ENCODE data around the gene ATAD2B. TPM values are rescaled to one million over a fixed set of nuclear protein-coding genes. Genes with fewer than 3 reads are reported as not detected.

Gene ATAD2B
- total RNA-seq, 1 experiment from 2014 or later, result 19.7 TPM

DNA sequence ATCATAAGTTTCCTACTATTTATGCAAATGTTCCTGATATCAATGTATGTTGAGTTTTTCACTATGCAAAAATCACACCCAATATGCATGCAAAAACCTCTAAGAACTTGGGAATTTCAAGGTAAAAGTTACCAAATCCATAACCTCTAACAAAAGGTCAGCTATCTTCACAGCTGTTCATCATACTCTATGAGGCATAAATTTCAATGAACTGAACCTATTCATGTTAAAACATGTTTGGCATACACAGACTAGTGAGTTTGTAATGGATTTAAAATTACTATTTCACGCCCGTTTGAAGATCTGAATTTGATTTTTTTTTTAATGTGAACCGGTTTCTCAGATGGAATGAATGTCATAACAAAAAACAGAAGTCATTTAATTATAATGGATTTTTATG is 100.2 kb downstream of the ATAD2B start:
- BruUV-seq (replicated peaks), result no TSS peak
- TF ChIP-seq, protein P1, sequence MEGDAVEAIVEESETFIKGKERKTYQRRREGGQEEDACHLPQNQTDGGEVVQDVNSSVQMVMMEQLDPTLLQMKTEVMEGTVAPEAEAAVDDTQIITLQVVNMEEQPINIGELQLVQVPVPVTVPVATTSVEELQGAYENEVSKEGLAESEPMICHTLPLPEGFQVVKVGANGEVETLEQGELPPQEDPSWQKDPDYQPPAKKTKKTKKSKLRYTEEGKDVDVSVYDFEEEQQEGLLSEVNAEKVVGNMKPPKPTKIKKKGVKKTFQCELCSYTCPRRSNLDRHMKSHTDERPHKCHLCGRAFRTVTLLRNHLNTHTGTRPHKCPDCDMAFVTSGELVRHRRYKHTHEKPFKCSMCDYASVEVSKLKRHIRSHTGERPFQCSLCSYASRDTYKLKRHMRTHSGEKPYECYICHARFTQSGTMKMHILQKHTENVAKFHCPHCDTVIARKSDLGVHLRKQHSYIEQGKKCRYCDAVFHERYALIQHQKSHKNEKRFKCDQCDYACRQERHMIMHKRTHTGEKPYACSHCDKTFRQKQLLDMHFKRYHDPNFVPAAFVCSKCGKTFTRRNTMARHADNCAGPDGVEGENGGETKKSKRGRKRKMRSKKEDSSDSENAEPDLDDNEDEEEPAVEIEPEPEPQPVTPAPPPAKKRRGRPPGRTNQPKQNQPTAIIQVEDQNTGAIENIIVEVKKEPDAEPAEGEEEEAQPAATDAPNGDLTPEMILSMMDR (IDR thresholded peaks at IDR 0.05; ENCODE audit: unreplicated experiment), result no peak
- no peaks in the 10 kb centered on the region for H3K9me3 Mint-ChIP-seq (ENCODE audit: unreplicated experiment)
- H3K27ac Mint-ChIP-seq (ENCODE audit: low read depth, unreplicated experiment), result peak overlapping the region; percentile 82
- no peaks in the 10 kb centered on the region for H3K27me3 Mint-ChIP-seq (ENCODE audit: insufficient read depth, unreplicated experiment)
- ChIA-PET POLR2A (interaction anchor here (0.6 to 6.2 kb wide), 11 partner anchors 10 to 543 kb away, joined by 3 to 69 read pairs (median 4); partner anchors contain the start of genes ATAD2B, SF3B6 and TP53I3), CTCF (interaction anchor here (0.6 to 3.5 kb wide), 4 partner anchors 75 to 260 kb away, joined by 3 to 30 read pairs (median 10); partner anchors contain the start of genes ATAD2B and TP53I3)
- peaks cover 10% of the 10 kb centered on the region for H3K36me3 Mint-ChIP-seq (ENCODE audit: insufficient read depth, unreplicated experiment)
- H3K4me1 Mint-ChIP-seq (ENCODE audit: insufficient read depth, unreplicated experiment), result peaks cover 27% of the 10 kb centered on the region
- intact Hi-C loops (cut with micrococcal nuclease), result loop anchor here (5.0 to 10.0 kb wide), 2 partner anchors 236 to 338 kb away; no protein-coding TSS in a partner anchor
- DNase-seq (ENCODE audit: unreplicated experiment), result no peak
- no peak overlapping the region for H3K4me3 Mint-ChIP-seq (ENCODE audit: unreplicated experiment)

DNA sequence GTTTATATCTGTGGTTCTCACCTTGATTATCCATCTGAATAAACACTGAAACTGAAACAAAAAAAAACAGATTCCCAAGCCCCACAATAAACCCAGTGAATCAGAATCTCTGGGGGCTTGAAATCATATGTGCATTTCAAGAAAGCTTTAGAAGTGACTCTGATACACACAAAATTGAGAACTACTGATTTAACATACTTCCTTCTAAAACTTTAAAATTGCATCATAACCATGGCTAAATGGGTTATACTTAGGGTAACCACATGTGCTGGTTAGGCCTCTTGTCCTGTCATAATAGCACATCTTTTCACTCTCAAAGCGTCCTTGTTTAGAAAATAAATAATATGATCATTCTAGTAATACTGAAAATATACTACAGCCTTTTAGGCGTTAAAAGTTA is 100.9 kb downstream of the ATAD2B start:
- DNase-seq (ENCODE audit: unreplicated experiment), result no peak
- Mint-ChIP-seq H3K36me3 (ENCODE audit: insufficient read depth, unreplicated experiment) (peaks cover 10% of the 10 kb centered on the region), H3K4me3 (ENCODE audit: unreplicated experiment) (no peak overlapping the region), H3K27me3 (ENCODE audit: insufficient read depth, unreplicated experiment) (no peaks in the 10 kb centered on the region), H3K9me3 (ENCODE audit: unreplicated experiment) (no peaks in the 10 kb centered on the region), H3K27ac (ENCODE audit: low read depth, unreplicated experiment) (no peak overlapping the region), H3K4me1 (ENCODE audit: insufficient read depth, unreplicated experiment) (peaks cover 27% of the 10 kb centered on the region)
- ChIA-PET CTCF (interaction anchor here (0.7 to 3.5 kb wide), 11 partner anchors 10 to 284 kb away, joined by 3 to 50 read pairs (median 5); partner anchors contain the start of genes ATAD2B and TP53I3), POLR2A (interaction anchor here (0.8 to 6.2 kb wide), 5 partner anchors 22 to 258 kb away, joined by 4 to 69 read pairs (median 6); partner anchors contain the start of genes ATAD2B and TP53I3)
- TF ChIP-seq, protein P1 (IDR thresholded peaks at IDR 0.05; ENCODE audit: unreplicated experiment), result no peak
- no TSS peak for BruUV-seq (replicated peaks)
- intact Hi-C loops (cut with micrococcal nuclease), result loop anchor here (5.0 to 10.0 kb wide), 2 partner anchors 236 to 339 kb away; no protein-coding TSS in a partner anchor

DNA sequence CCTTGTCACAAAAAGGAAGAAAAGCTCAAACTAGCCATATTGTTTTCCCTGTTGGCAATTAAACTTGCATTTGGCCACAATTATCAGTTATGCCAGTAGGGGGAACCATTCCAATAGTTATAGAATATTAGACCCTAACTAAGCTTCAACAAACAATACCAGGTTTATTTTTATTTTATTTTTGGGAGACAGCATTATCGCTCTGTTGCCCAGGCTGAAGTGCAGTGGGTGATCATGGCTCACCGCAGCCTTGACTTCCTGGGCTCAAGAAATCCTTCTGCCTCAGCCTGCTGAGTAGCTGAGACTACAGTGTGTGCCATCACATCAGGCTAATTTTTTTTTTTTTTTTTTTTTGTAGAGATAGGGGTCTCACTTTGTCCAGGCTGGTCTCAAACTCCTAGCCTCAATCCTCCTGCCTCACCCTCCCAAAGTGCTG is 102.1 kb downstream of the ATAD2B start:
- Mint-ChIP-seq H3K4me1 (ENCODE audit: insufficient read depth, unreplicated experiment) (peaks cover 27% of the 10 kb centered on the region), H3K36me3 (ENCODE audit: insufficient read depth, unreplicated experiment) (peaks cover 10% of the 10 kb centered on the region), H3K27me3 (ENCODE audit: insufficient read depth, unreplicated experiment) (no peaks in the 10 kb centered on the region), H3K4me3 (ENCODE audit: unreplicated experiment) (no peak overlapping the region), H3K9me3 (ENCODE audit: unreplicated experiment) (no peaks in the 10 kb centered on the region), H3K27ac (ENCODE audit: low read depth, unreplicated experiment) (no peak overlapping the region)
- ChIA-PET POLR2A (interaction anchor here (0.7 to 6.2 kb wide), 8 partner anchors 18 to 259 kb away, joined by 3 to 69 read pairs (median 6); partner anchors contain the start of genes ATAD2B, SF3B6 and TP53I3), CTCF (interaction anchor here (0.6 to 3.5 kb wide), 22 partner anchors 8 to 258 kb away, joined by 3 to 50 read pairs (median 4); partner anchors contain the start of genes ATAD2B and TP53I3)
- TF ChIP-seq, protein P1 (IDR thresholded peaks at IDR 0.05; ENCODE audit: unreplicated experiment), result peak; percentile 61
- BruUV-seq (replicated peaks), result no TSS peak
- DNase-seq (ENCODE audit: unreplicated experiment), result peak; percentile 67
- intact Hi-C loops (cut with micrococcal nuclease), result loop anchor here (1.0 to 10.0 kb wide), 5 partner anchors 103 to 340 kb away; partner anchors contain the start of genes ATAD2B and TP53I3

DNA sequence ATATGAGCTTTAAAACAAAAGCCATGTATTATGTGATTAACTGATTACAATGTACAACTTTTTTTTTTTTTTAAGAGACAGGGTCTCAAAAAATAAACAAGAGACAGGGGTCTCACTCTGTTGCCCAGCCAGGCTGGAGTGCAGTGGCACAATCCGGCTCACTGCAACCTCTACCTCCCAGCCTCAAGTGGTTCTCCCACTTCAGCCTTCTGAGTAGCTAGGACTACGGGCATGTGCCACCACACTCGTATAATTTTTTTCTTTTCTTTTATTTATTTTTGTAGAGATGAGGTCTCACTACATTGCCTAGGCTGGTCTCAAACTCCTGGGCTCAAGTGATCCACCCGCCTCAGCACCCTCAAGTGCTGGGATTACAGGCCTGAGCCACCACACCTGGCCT is 103.1 kb downstream of the ATAD2B start:
- TF ChIP-seq, protein P1 (IDR thresholded peaks at IDR 0.05; ENCODE audit: unreplicated experiment), result no peak
- H3K27me3 Mint-ChIP-seq (ENCODE audit: insufficient read depth, unreplicated experiment), result no peaks in the 10 kb centered on the region
- H3K4me1 Mint-ChIP-seq (ENCODE audit: insufficient read depth, unreplicated experiment), result peaks cover 27% of the 10 kb centered on the region
- no peak for DNase-seq (ENCODE audit: unreplicated experiment)
- ChIA-PET POLR2A (interaction anchor here (0.6 to 6.2 kb wide), 5 partner anchors 17 to 260 kb away, joined by 4 to 69 read pairs (median 7); partner anchors contain the start of genes ATAD2B, SF3B6 and TP53I3), CTCF (interaction anchor here (0.5 to 3.5 kb wide), 21 partner anchors 9 to 1631 kb away, joined by 3 to 50 read pairs (median 4); partner anchors contain the start of genes ATAD2B and TP53I3)
- H3K4me3 Mint-ChIP-seq (ENCODE audit: unreplicated experiment), result no peak overlapping the region
- peaks cover 15% of the 10 kb centered on the region for H3K36me3 Mint-ChIP-seq (ENCODE audit: insufficient read depth, unreplicated experiment)
- BruUV-seq (replicated peaks), result no TSS peak
- intact Hi-C loops (cut with micrococcal nuclease), result loop anchor here (1.0 to 10.0 kb wide), 4 partner anchors 103 to 341 kb away; partner anchors contain the start of genes ATAD2B and TP53I3
- H3K27ac Mint-ChIP-seq (ENCODE audit: low read depth, unreplicated experiment), result no peak overlapping the region
- H3K9me3 Mint-ChIP-seq (ENCODE audit: unreplicated experiment), result no peaks in the 10 kb centered on the region

All from MCF 10A (cell line).